Measurements from ENCODE around the gene CERS6.

The CERS6 gene

DNA sequence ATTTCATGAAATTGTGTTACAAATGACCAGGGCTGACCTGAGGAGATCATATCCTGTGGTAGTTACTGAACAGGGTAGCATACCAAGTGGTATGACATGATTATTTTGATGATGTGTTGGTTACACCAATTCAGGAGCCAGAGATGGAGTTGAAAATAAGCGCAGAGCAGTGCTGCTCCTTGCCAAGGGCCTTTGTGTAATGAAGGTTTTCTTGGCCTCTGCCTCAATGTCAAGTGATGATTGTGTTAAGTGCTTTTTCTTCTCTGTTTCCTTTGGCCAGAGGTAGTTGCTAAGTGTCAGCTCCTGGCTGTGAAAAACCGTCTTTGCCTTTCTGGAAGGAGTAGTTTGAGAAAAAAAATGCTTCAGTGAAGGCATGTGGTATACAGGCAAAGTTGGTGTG lies 131.2 kb downstream of the CERS6 start:
- DNase-seq (ENCODE audit: low read depth): no peak
- TF ChIP-seq, protein P1, sequence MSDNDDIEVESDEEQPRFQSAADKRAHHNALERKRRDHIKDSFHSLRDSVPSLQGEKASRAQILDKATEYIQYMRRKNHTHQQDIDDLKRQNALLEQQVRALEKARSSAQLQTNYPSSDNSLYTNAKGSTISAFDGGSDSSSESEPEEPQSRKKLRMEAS (IDR thresholded peaks at IDR 0.05; ENCODE audit: low read depth, low read length): no peak
- TF ChIP-seq MYC (IDR thresholded peaks at IDR 0.05; ENCODE audit: low read depth, low read length): no peak
- no peak for TF ChIP-seq POLR2A (IDR thresholded peaks at IDR 0.05; ENCODE audit: extremely low read depth, insufficient read length)
- TF ChIP-seq, protein P2, sequence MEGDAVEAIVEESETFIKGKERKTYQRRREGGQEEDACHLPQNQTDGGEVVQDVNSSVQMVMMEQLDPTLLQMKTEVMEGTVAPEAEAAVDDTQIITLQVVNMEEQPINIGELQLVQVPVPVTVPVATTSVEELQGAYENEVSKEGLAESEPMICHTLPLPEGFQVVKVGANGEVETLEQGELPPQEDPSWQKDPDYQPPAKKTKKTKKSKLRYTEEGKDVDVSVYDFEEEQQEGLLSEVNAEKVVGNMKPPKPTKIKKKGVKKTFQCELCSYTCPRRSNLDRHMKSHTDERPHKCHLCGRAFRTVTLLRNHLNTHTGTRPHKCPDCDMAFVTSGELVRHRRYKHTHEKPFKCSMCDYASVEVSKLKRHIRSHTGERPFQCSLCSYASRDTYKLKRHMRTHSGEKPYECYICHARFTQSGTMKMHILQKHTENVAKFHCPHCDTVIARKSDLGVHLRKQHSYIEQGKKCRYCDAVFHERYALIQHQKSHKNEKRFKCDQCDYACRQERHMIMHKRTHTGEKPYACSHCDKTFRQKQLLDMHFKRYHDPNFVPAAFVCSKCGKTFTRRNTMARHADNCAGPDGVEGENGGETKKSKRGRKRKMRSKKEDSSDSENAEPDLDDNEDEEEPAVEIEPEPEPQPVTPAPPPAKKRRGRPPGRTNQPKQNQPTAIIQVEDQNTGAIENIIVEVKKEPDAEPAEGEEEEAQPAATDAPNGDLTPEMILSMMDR (IDR thresholded peaks at IDR 0.05; ENCODE audit: low read depth, low read length): no peak
- no peak overlapping the region for H3K4me3 ChIP-seq (ENCODE audit: low read depth, low read length)

DNA sequence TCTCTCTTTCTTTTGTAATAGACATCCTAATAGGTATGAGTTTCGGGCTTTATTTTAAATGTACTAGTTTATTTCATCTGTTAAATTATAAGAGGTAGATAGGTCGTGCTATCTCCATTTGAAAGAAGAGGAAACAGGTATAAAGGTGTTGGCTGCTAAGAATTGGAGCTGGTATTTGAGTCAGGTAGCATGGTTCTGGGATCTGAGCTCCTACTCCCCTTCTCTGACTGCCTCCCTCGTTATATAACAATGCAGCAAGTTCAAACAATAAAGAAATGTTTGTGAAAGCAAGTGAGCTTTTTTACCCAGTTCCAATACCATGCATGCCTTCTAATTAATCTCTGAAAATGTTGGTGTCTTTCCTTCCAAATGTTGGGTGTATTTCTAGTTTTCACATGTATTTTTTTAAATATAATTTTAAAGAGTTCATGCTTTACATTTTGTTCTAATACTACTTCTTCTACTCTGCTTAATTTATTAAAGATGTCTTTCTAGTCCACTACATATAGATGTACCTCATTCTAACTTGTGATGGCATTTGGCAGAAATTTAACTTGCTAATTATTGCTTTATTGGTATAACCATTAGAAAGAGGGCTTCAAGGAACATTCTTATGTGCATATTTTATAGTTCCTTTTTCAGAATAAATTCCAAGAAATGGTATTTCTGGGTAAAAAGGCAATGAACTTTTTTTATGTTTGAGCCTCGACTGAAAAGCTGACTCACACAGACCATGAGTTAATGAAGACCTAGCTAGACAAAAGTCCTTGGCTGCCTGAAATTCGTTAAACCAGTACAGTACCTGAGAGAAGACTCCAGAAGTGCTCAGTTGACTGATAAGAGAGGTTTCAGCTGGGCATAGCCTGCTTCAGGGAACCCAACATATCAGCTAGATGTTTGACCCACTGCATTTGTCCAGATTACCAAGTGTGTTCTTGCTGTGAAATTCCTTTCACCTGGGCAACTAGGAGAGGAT lies 133.5 kb downstream of the CERS6 start:
- H3K4me3 ChIP-seq (ENCODE audit: low read depth, low read length): no peak overlapping the region
- DNase-seq (ENCODE audit: low read depth): no peak
- TF ChIP-seq, protein P1 (IDR thresholded peaks at IDR 0.05; ENCODE audit: low read depth, low read length): no peak
- no peak for TF ChIP-seq POLR2A (IDR thresholded peaks at IDR 0.05; ENCODE audit: extremely low read depth, insufficient read length)
- TF ChIP-seq, protein P2 (IDR thresholded peaks at IDR 0.05; ENCODE audit: low read depth, low read length): no peak
- no peak for TF ChIP-seq MYC (IDR thresholded peaks at IDR 0.05; ENCODE audit: low read depth, low read length)

DNA sequence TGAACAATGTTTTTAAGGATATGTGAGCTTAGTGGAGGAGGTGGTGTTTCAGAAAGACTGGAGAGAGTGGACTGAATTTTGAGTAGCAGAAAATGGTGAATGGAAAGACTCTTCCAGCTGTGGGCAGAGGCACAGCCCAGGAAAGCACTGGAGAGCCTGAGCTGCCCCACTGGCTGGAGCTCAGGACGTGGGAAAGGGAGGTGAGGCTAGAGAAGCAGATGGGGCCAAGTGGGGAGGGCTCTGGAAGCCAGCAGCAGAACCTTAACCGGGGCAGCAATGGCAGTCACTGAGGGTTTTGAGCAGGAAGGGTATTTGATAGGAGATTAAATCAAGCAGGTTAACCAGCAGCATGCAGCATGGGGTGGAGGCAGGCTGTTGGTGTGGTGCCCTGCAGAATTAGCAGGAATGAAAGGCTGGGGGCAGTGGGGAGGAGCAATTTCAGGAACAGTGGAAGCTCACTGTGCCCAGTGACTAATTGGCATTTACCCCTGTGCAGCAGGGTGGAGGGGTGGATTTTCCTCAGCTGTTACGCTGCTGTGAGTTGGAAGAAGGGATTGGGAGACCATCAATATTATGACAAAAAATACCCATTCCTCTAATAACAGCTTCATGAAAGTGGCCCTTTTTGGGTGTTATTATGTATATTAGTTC lies 136.2 kb downstream of the CERS6 start:
- DNase-seq (ENCODE audit: low read depth): no peak
- H3K4me3 ChIP-seq (ENCODE audit: low read depth, low read length): no peak overlapping the region
- TF ChIP-seq, protein P1 (IDR thresholded peaks at IDR 0.05; ENCODE audit: low read depth, low read length): no peak
- TF ChIP-seq POLR2A (IDR thresholded peaks at IDR 0.05; ENCODE audit: extremely low read depth, insufficient read length) (no peak), MYC (IDR thresholded peaks at IDR 0.05; ENCODE audit: low read depth, low read length) (no peak)
- TF ChIP-seq, protein P2 (IDR thresholded peaks at IDR 0.05; ENCODE audit: low read depth, low read length): no peak

DNA sequence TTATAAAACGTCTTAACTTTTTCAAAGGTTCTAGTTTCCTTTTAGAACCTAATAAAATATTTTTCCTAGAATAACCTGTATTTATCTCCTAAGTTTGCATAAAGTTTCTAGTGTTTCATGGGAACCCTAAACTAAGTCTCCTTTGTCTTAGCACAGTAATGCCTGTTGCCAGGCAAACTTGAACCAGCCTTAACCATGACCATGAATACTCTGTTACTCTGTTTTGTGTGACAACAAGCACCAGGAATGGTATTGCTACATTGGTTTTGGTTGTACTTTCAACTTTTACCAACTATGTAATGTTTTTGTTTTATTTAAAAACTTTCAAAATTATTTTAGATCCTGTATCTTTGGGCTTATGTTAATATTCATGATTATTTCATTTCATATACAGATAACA lies 137.6 kb downstream of the CERS6 start:
- H3K4me3 ChIP-seq (ENCODE audit: low read depth, low read length): no peak overlapping the region
- DNase-seq (ENCODE audit: low read depth): no peak
- no peak for TF ChIP-seq MYC (IDR thresholded peaks at IDR 0.05; ENCODE audit: low read depth, low read length)
- TF ChIP-seq, protein P1 (IDR thresholded peaks at IDR 0.05; ENCODE audit: low read depth, low read length): no peak
- TF ChIP-seq, protein P2 (IDR thresholded peaks at IDR 0.05; ENCODE audit: low read depth, low read length): no peak
- TF ChIP-seq POLR2A (IDR thresholded peaks at IDR 0.05; ENCODE audit: extremely low read depth, insufficient read length): no peak

DNA sequence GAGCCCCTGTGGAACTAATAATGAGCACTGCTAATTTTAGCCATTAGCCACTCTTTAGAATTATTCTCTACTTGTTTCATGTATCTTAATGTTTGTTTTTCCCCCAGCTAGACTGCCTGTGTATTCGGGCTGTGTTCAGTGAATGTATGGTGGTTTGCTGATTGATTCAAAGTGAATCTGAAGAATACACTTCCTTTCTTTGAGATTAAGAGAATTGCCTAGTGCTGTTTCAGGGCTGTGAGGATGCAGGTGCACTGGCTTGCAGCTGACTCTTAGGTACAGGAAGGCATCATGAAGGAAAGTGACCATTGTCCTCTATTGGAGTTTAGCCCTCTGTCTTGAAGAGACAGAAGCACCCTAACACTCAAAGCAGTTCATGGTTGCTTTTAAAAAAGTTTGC lies 138.7 kb downstream of the CERS6 start:
- DNase-seq (ENCODE audit: low read depth): no peak
- no peak overlapping the region for H3K4me3 ChIP-seq (ENCODE audit: low read depth, low read length)
- TF ChIP-seq, protein P1 (IDR thresholded peaks at IDR 0.05; ENCODE audit: low read depth, low read length): no peak
- TF ChIP-seq, protein P2 (IDR thresholded peaks at IDR 0.05; ENCODE audit: low read depth, low read length): no peak
- TF ChIP-seq POLR2A (IDR thresholded peaks at IDR 0.05; ENCODE audit: extremely low read depth, insufficient read length) (no peak), MYC (IDR thresholded peaks at IDR 0.05; ENCODE audit: low read depth, low read length) (no peak)
